ENCODE measurements around the gene PAPPA. TPM values are rescaled to one million over a fixed set of nuclear protein-coding genes. Genes with fewer than 3 reads are reported as not detected.
A peak's percentile ranks its signal among the peaks of the same experiment; 100 is the strongest.

Gene PAPPA
- total and polyA plus RNA-seq, 3 experiments from 2014 or later, result not detected

DNA sequence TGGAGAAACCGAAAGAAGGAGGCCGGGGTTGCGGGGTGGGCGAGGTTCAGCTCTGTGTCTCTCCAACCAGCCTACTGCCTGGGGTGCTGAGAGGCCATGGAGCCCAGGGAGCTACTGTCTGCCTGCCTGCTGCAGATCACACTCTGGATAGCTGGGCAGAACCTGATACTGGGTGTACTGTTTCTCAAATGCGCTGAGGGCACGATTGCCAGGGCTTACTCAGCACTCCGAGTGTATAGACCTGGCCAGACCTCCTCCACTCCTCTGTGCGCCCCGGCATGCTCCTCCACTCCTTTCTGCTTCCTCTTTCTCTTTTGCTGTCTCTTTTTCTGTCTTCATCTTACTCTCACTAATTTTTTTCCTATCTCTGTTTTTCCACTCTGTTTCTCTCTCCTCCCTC is 215.1 kb downstream of the PAPPA start:
- POLR2A ChIA-PET, result no interaction called here
- CTCF ChIA-PET, result no interaction called here

DNA sequence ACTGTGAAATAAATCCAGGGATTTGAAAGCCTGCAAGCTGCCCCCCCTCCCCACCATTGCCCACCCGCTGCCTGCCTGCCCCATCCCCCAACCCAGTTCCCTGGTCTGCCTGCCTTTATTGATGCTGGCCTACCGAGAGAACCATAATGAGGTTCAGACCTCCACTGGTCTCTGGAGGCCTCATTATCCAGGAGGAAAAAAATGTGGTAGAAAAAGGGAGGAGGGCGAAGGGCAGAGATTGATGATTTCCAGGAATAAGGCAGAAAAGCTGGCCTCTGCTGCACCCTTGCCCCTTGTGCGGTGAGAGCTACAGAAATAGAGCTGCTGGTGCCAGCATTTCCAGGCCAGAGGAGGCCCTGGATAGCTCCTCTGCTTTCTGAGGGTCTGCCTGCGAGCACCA is 216.1 kb downstream of the PAPPA start:
- Histone ChIP-seq H3K36me3 (ENCODE audit: insufficient read depth, low read length) (no peaks in the 10 kb centered on the region), H3K4me1 (ENCODE audit: insufficient read depth, low read length) (no peaks in the 10 kb centered on the region), H3K4me3 (ENCODE audit: low read length) (no peak overlapping the region), H3K27ac (ENCODE audit: low read depth, low read length) (no peak overlapping the region), H3K27me3 (ENCODE audit: insufficient read depth, low read length, poor library complexity, severe bottlenecking) (no peaks in the 10 kb centered on the region), H3K9me3 (ENCODE audit: low read length) (no peaks in the 10 kb centered on the region)
- Mint-ChIP-seq H3K4me3 (no peak overlapping the region), H3K27ac (peak overlapping the region in 1 of 8 donors; percentile 64), H3K36me3 (peaks cover 0 to 4% (median 2%) of the 10 kb centered on the region in 3 donors), H3K9me3 (peaks cover 0 to 2% (median 0%) of the 10 kb centered on the region in 5 donors), H3K27me3 (no peaks in the 10 kb centered on the region), H3K4me1 (peaks cover 0 to 1% (median 0%) of the 10 kb centered on the region in 3 donors)
- DNase-seq, result no peak
- ChIA-PET POLR2A (no interaction called here), CTCF (no interaction called here)

More for the DNA sequence above, 215.1 kb downstream of the PAPPA start:
- Histone ChIP-seq H3K27ac (ENCODE audit: low read depth, low read length) (no peak overlapping the region), H3K4me3 (ENCODE audit: low read length) (no peak overlapping the region), H3K4me1 (ENCODE audit: insufficient read depth, low read length) (no peaks in the 10 kb centered on the region), H3K36me3 (ENCODE audit: insufficient read depth, low read length) (no peaks in the 10 kb centered on the region), H3K27me3 (ENCODE audit: insufficient read depth, low read length, poor library complexity, severe bottlenecking) (no peaks in the 10 kb centered on the region), H3K9me3 (ENCODE audit: low read length) (no peaks in the 10 kb centered on the region)
- Mint-ChIP-seq H3K9me3 (peaks cover 0 to 2% (median 0%) of the 10 kb centered on the region in 5 donors), H3K27me3 (no peaks in the 10 kb centered on the region), H3K27ac (no peak overlapping the region), H3K4me3 (no peak overlapping the region), H3K36me3 (no peaks in the 10 kb centered on the region), H3K4me1 (peaks cover 0 to 1% (median 0%) of the 10 kb centered on the region in 3 donors)
- no peak for DNase-seq

DNA sequence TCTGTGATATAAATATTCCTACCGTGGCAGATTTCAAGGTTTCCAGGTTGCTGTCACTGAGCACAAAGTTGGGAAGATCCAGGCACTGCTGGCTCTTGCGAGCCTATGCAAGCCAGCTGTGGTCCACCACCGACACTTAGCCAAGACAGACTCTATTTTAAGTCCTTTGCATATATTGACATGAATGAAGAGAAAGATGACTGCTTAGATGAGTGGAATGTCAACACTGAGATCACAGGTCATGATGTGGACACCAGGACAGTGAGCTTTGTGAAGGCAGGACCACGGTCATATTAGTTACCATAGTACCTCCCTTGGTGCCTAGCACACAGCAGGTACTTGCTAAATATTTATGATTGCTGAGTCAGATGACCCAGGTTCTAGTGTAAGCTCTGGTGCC is 217.0 kb downstream of the PAPPA start:
- no peak overlapping the region for H3K4me3 Mint-ChIP-seq
- DNase-seq, result no peak
- H3K27me3 Mint-ChIP-seq, result no peaks in the 10 kb centered on the region
- Histone ChIP-seq H3K4me3 (ENCODE audit: low read length) (no peak overlapping the region), H3K4me1 (ENCODE audit: insufficient read depth, low read length) (no peaks in the 10 kb centered on the region), H3K36me3 (ENCODE audit: insufficient read depth, low read length) (no peaks in the 10 kb centered on the region), H3K27me3 (ENCODE audit: insufficient read depth, low read length, poor library complexity, severe bottlenecking) (no peaks in the 10 kb centered on the region), H3K27ac (ENCODE audit: low read depth, low read length) (no peak overlapping the region), H3K9me3 (ENCODE audit: low read length) (no peaks in the 10 kb centered on the region)
- ChIA-PET POLR2A (no interaction called here), CTCF (no interaction called here)
- peaks cover 0 to 1% (median 0%) of the 10 kb centered on the region in 3 donors for H3K4me1 Mint-ChIP-seq
- no peak overlapping the region for H3K27ac Mint-ChIP-seq
- H3K36me3 Mint-ChIP-seq, result peaks cover 0 to 4% (median 2%) of the 10 kb centered on the region in 3 donors
- peaks cover 0 to 2% (median 0%) of the 10 kb centered on the region in 5 donors for H3K9me3 Mint-ChIP-seq

DNA sequence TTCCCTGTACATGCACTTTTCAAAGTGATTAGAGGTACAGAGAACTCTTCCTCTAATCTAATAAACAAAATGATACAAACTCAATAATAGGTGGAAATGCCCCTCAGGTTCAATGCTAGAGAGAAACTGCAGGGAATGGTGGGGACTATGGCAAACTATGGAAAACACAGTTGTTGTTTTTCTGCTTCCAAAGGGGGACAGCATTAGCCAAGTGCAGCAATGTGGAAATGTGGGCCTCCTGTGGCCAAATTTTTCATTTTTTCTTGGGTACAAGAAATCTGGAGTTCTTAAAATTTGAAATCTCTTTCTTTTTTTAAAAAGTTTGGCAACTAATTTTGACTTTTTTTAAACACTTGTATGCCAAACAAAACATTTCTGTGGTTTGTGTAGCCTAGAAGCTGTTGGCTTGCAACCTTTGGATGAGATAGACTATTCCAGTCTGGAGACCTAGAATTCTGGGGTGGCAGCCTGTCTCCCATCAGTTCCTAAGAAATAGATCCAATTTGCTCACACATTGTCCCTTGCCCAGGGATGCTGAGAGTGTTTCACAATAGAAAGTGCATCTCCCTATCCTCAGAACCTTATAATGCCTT is 218.6 kb downstream of the PAPPA start:
- Histone ChIP-seq H3K9me3 (ENCODE audit: low read length) (no peaks in the 10 kb centered on the region), H3K36me3 (ENCODE audit: insufficient read depth, low read length) (no peaks in the 10 kb centered on the region), H3K4me1 (ENCODE audit: insufficient read depth, low read length) (no peaks in the 10 kb centered on the region), H3K27me3 (ENCODE audit: insufficient read depth, low read length, poor library complexity, severe bottlenecking) (no peaks in the 10 kb centered on the region), H3K4me3 (ENCODE audit: low read length) (no peak overlapping the region), H3K27ac (ENCODE audit: low read depth, low read length) (no peak overlapping the region)
- no peak for DNase-seq
- peaks cover 0 to 4% (median 2%) of the 10 kb centered on the region in 3 donors for H3K36me3 Mint-ChIP-seq
- H3K4me3 Mint-ChIP-seq, result no peak overlapping the region
- H3K9me3 Mint-ChIP-seq, result peaks cover 0 to 2% (median 0%) of the 10 kb centered on the region in 5 donors
- peaks cover 0 to 1% (median 0%) of the 10 kb centered on the region in 3 donors for H3K4me1 Mint-ChIP-seq
- CTCF ChIA-PET, result no interaction called here
- no peak overlapping the region for H3K27ac Mint-ChIP-seq
- POLR2A ChIA-PET, result no interaction called here
- no peaks in the 10 kb centered on the region for H3K27me3 Mint-ChIP-seq

DNA sequence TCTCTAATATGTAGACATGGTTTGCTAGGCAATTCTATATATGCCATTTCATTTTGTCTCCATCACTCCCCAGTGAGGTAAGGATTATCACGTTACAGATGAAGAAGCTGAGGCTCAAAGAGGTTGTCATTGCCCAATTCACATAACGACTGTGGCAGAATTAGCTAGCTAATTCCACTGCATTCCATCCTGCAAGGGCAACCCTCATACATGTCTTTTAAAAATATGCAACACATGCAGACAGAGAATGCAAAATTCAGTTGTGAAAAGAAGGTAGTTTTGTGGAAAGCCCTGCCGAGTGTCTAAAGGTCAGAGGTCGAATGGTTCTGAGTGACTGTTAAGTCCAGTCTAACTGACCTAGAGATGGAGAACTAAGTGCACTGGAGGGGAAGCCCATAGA is 219.2 kb downstream of the PAPPA start:
- DNase-seq, result no peak
- no peaks in the 10 kb centered on the region for H3K36me3 ChIP-seq (ENCODE audit: insufficient read depth, low read length)
- ChIA-PET POLR2A (no interaction called here), CTCF (no interaction called here)
- Mint-ChIP-seq H3K4me1 (peaks cover 0 to 1% (median 0%) of the 10 kb centered on the region in 3 donors), H3K9me3 (peaks cover 0 to 2% (median 0%) of the 10 kb centered on the region in 5 donors), H3K4me3 (no peak overlapping the region), H3K27me3 (peaks cover 0 to 4% of the 10 kb centered on the region in 2 donors), H3K36me3 (peaks cover 0 to 4% (median 2%) of the 10 kb centered on the region in 3 donors), H3K27ac (no peak overlapping the region)
- H3K27ac ChIP-seq (ENCODE audit: low read depth, low read length), result no peak overlapping the region
- H3K4me3 ChIP-seq (ENCODE audit: low read length), result no peak overlapping the region
- H3K4me1 ChIP-seq (ENCODE audit: insufficient read depth, low read length), result no peaks in the 10 kb centered on the region
- H3K27me3 ChIP-seq (ENCODE audit: insufficient read depth, low read length, poor library complexity, severe bottlenecking), result no peaks in the 10 kb centered on the region
- no peaks in the 10 kb centered on the region for H3K9me3 ChIP-seq (ENCODE audit: low read length)

DNA sequence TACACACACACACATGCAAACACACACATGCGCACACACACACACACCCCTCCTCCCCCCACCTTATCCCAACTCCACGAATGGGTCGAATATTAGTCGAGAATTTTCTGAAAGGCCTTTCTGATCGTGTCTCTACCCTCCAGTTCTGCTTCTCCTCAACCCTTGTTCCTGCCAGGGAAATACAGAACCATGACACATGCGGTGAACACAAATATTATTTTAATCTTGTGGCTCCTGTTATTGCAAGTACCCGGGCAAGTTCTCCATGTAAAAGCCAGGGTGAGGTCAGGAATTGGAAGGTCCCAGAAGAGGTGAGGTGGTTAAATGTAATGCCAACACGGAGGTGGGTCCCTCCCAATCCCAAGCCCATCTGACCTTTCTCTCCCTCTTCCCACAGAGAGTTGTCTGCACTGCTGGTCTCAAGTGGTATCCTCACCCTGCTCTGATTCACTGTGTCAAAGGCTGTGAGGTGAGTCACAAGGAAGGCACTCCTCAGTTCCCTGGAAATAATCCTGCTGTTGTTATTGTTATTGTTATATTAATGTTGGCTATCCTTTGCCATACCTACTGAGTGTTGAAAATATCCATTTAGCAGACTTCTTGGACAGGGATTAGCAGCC is 223.7 kb downstream of the PAPPA start:
- H3K4me3 Mint-ChIP-seq, result peak overlapping the region in 1 of 7 donors; percentile 38
- H3K4me1 ChIP-seq (ENCODE audit: insufficient read depth, low read length), result no peaks in the 10 kb centered on the region
- DNase-seq, result no peak
- H3K27me3 Mint-ChIP-seq, result peaks cover 0 to 4% of the 10 kb centered on the region in 2 donors
- H3K27ac Mint-ChIP-seq, result no peak overlapping the region
- no peak overlapping the region for H3K4me3 ChIP-seq (ENCODE audit: low read length)
- H3K4me1 Mint-ChIP-seq, result no peaks in the 10 kb centered on the region
- H3K9me3 Mint-ChIP-seq, result no peaks in the 10 kb centered on the region
- H3K36me3 ChIP-seq (ENCODE audit: insufficient read depth, low read length), result no peaks in the 10 kb centered on the region
- H3K36me3 Mint-ChIP-seq, result peaks cover 0 to 4% (median 2%) of the 10 kb centered on the region in 3 donors
- no peaks in the 10 kb centered on the region for H3K27me3 ChIP-seq (ENCODE audit: insufficient read depth, low read length, poor library complexity, severe bottlenecking)
- H3K27ac ChIP-seq (ENCODE audit: low read depth, low read length), result no peak overlapping the region
- CTCF ChIA-PET, result no interaction called here
- POLR2A ChIA-PET, result no interaction called here
- H3K9me3 ChIP-seq (ENCODE audit: low read length), result no peaks in the 10 kb centered on the region

DNA sequence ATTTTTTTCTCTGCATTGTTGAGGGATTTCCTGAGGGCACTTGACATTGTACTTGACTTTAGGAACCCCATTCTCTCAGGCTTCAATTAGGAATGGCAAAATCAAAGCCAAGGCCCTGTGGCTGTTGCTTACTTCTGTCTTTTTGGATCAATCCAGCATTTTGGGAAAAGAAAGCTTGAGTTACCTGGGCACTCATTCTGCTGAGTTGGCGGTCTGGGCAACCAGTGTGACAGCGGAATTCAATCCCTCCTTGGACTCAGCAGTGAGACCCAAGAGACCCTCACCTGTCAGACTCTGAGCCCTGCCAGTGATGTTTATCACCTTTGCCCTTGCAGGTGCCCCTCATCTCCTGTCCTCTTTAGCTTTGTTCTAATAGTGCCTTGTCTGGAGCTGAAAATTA is 225.3 kb downstream of the PAPPA start:
- ChIA-PET CTCF (no interaction called here), POLR2A (no interaction called here)
- Mint-ChIP-seq H3K36me3 (peaks cover 0 to 5% (median 2%) of the 10 kb centered on the region in 3 donors), H3K9me3 (no peaks in the 10 kb centered on the region), H3K27ac (no peak overlapping the region), H3K4me1 (no peaks in the 10 kb centered on the region), H3K27me3 (peaks cover 0 to 4% of the 10 kb centered on the region in 2 donors), H3K4me3 (no peak overlapping the region)
- Histone ChIP-seq H3K36me3 (ENCODE audit: insufficient read depth, low read length) (no peaks in the 10 kb centered on the region), H3K27me3 (ENCODE audit: insufficient read depth, low read length, poor library complexity, severe bottlenecking) (no peaks in the 10 kb centered on the region), H3K27ac (ENCODE audit: low read depth, low read length) (no peak overlapping the region), H3K4me1 (ENCODE audit: insufficient read depth, low read length) (no peaks in the 10 kb centered on the region), H3K9me3 (ENCODE audit: low read length) (no peaks in the 10 kb centered on the region), H3K4me3 (ENCODE audit: low read length) (no peak overlapping the region)
- DNase-seq, result no peak

DNA sequence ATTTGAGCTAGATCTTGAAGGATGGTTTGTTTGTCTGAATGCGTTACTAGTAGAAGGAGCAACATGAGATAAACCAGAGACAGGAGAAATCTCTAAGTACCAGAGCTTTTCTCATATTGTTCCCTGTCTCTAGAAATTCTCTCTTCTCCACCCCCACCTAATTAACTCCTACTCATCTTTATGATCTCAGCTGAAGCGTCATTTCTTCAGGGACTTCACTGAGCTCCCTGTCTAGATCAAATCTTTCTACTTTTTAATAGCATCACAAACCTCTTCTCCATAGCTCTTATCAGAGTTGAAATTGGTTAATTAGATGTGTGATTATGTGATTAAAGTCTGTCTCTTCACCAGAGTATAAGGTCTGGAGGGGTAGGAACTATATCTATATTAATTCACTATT is 226.2 kb downstream of the PAPPA start:
- POLR2A ChIA-PET, result no interaction called here

More for the DNA sequence above, 226.2 kb downstream of the PAPPA start:
- Histone ChIP-seq H3K4me3 (ENCODE audit: low read length) (no peak overlapping the region), H3K9me3 (ENCODE audit: low read length) (no peaks in the 10 kb centered on the region), H3K27me3 (ENCODE audit: insufficient read depth, low read length, poor library complexity, severe bottlenecking) (no peaks in the 10 kb centered on the region), H3K4me1 (ENCODE audit: insufficient read depth, low read length) (no peaks in the 10 kb centered on the region), H3K27ac (ENCODE audit: low read depth, low read length) (no peak overlapping the region), H3K36me3 (ENCODE audit: insufficient read depth, low read length) (no peaks in the 10 kb centered on the region)
- DNase-seq, result no peak
- Mint-ChIP-seq H3K27me3 (peaks cover 0 to 4% of the 10 kb centered on the region in 2 donors), H3K36me3 (peaks cover 0 to 3% (median 0%) of the 10 kb centered on the region in 3 donors), H3K4me3 (no peak overlapping the region), H3K9me3 (no peaks in the 10 kb centered on the region), H3K4me1 (no peaks in the 10 kb centered on the region), H3K27ac (no peak overlapping the region)
- CTCF ChIA-PET, result no interaction called here
